ENCODE data around the gene CTTN. TPM values are rescaled to one million over a fixed set of nuclear protein-coding genes. Genes with fewer than 3 reads are reported as not detected.

The CTTN gene
- total RNA-seq, 1 experiment from 2014 or later = 224 TPM

GRCh38 chr11:70422692-70423522 is 24.6 kb downstream of the CTTN start:
- H3K4me3 Mint-ChIP-seq = no peak overlapping the region
- Histone ChIP-seq H3K27ac (ENCODE audit: insufficient read length, low read depth, low read length) (no peak overlapping the region), H3K79me1 (ENCODE audit: insufficient read depth, low read depth, low read length, poor library complexity, severe bottlenecking) (no peaks in the 10 kb centered on the region), H2AK5ac (ENCODE audit: insufficient read length, low read length) (no peak overlapping the region), H3K9ac (ENCODE audit: extremely low read depth, insufficient read length, low read length) (no peak overlapping the region), H2BK20ac (ENCODE audit: low read depth, low read length, poor library complexity, severe bottlenecking) (no peak overlapping the region), H3K27me3 (ENCODE audit: insufficient read depth, low read length) (no peaks in the 10 kb centered on the region), H4K91ac (ENCODE audit: insufficient read length, low read depth, low read length) (no peak overlapping the region), H3K14ac (ENCODE audit: insufficient read depth, low read length) (no peak overlapping the region), H3K4ac (ENCODE audit: low read depth, low read length) (no peak overlapping the region), H2BK5ac (ENCODE audit: insufficient read length, low read length) (no peak overlapping the region), H3T11ph (ENCODE audit: low read length) (no peak overlapping the region), H3K9me3 (ENCODE audit: control insufficient read depth, low read depth, low read length) (no peaks in the 10 kb centered on the region), H4K5ac (ENCODE audit: insufficient read length, low read depth, low read length) (no peak overlapping the region), H2BK120ac (ENCODE audit: low read depth, low read length, poor library complexity, severe bottlenecking) (no peak overlapping the region), H3K23me2 (ENCODE audit: insufficient read length, low read depth, low read length, poor library complexity, severe bottlenecking) (no peaks in the 10 kb centered on the region), H2BK15ac (ENCODE audit: low read depth, low read length) (no peak overlapping the region; the same call in 1 of the 2 replicates), H3K4me1 (ENCODE audit: insufficient read depth, low read length) (no peaks in the 10 kb centered on the region), H3K79me2 (ENCODE audit: insufficient read depth, low read length) (no peaks in the 10 kb centered on the region), H2AFZ (ENCODE audit: low read length) (no peak overlapping the region), H4K20me1 (ENCODE audit: control insufficient read depth, insufficient read depth, insufficient read length) (no peaks in the 10 kb centered on the region), H4K8ac (replicated peaks; ENCODE audit: insufficient read length, low read depth, low read length) (no peak overlapping the region), H3K4me2 (ENCODE audit: insufficient read depth, insufficient read length, low read length) (no peak overlapping the region), H3K23ac (ENCODE audit: insufficient read length, low read depth, low read length) (no peak overlapping the region), H3K56ac (ENCODE audit: insufficient read length, low read depth, low read length) (no peak overlapping the region), H3K18ac (ENCODE audit: insufficient read length, low read depth, low read length) (no peak overlapping the region), H2BK12ac (ENCODE audit: insufficient read length, low read depth, low read length) (no peak overlapping the region)
- no peak for TF ChIP-seq CTCF (conservative IDR thresholded peaks at IDR 0.05)
- H3K27me3 Mint-ChIP-seq (ENCODE audit: low read depth) = no peaks in the 10 kb centered on the region
- H3K27ac Mint-ChIP-seq = peak overlapping the region in 1 of 3 experiments; percentile 83; a peak in 2 of 7 replicates
- H3K9me3 Mint-ChIP-seq = no peaks in the 10 kb centered on the region
- H3K4me1 Mint-ChIP-seq = peaks cover 15 to 21% of the 10 kb centered on the region in 2 experiments
- no CpG with 5 or more reads among the region's 35 CpGs for WGBS (ENCODE audit: extremely low coverage, insufficient read length, low lambda C conversion rate)
- peaks cover 70 to 88% (median 83%) of the 10 kb centered on the region in 3 experiments; a peak in 6 of 7 replicates for H3K36me3 Mint-ChIP-seq (ENCODE audit: insufficient read depth in 1 of 3, low read depth in 3 of 3)
- no peak for DNase-seq

Measured in H9 (cell line).